DMS153 treated with DMSO at 0.1 percent for 48 hours (cell line): Measurements from ENCODE around the gene CAPZB.

Source experiments
- DNase-seq: peaks from one replicate; lab custom pipeline; 2025; ENCODE audit not compliant: unreplicated experiment; lab: John Stamatoyannopoulos, UW

Gene CAPZB

DNA sequence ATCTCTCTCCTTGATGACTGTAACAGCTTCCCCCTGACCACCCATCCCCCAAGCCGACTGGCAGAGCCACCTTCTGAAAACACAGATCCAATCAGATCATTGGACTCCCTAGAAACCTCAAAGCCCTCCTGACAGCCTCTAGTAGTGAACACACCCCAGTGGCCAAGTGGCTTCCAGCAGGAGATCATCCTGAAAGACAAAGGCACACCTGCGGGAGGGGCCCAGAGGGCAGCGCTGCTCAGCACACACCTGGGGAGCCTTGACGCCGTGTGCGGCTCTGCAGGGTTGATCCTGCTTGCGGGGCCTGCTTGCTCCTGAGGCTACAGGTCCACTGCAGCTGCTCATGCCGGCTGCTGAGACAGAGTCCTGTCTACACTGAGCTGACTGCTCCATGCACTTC lies 131.7 kb downstream of the CAPZB start:
- peak; percentile 83 for DNase-seq

DNA sequence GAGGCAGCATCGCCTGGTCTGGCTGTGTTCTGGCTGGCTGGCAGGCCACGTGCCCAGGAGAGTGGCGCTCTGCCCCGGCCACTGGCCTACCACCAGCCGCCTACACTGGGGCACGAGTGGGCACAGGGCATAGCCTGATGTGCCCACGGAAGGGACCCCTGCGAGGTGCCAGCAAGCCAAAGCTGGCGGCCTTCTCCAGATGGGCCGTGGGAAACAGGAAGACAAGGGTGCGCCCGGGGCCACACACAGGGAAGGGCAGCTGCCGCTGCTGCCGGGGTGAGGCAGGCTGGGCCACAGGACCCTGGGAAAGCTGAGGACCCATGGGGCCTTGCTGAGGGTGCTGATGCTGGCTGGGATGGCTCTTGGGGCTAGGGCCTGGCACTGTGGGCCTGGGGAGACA lies 132.5 kb downstream of the CAPZB start:
- no peak for DNase-seq

DNA sequence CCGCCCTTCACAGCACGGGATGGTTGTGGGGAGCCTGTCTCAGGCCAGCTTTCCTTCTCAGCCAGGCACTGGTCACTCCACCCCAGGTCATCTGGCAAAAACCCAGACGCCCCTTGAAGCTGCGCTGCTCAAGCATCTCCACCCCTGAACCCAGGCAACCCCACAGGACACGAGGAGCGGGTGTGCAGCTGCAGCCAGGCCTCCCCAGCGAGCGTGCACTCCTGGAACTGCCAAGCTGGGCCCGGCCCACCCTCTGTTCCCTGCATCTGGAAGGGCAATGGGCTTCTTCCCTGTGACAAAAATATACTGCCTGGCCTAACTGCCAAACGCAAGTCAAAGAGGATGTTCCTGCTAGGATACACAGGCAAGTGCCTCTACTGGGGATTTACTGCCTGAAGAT lies 133.5 kb downstream of the CAPZB start:
- DNase-seq, result no peak

- DNase-seq, result no peak
These were observed 134.8 kb downstream of the CAPZB start for GRCh38 chr1:19350566-19350965.

- DNase-seq, result peak; percentile 80
These were observed 135.3 kb downstream of the CAPZB start for GRCh38 chr1:19349999-19350398.

- no peak for DNase-seq
These were observed 136.7 kb downstream of the CAPZB start for GRCh38 chr1:19348441-19349198.

DNA sequence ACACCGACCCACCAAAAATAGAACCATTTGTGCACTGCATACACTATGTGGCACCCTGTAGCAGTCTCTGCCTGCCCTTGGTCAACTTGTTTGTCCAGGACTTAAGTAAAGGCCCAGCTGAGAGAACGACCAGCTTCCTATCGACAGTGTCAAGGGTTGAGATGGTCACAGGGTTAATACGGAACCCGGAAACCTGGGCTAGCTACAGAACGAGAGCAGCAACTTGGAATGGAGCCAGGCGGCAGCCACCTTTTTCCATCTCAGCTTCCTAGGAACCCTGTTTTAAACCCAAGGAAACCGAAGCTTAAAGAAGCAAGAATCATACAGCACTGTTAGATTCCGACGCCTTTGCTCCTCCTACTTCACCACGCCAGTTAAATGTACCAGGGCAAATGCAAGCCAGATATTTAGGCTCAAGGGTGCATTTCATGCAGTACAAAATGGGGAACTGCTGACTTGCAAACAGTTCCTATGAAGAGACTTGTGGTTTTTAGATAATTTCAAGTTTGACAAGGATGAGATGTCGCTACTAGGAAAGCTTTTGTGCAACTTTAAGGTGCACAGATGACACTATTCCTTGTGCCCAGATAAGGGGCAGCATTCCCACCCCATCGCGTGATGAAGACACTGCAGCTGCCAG lies 137.7 kb downstream of the CAPZB start:
- DNase-seq, result no peak

DNA sequence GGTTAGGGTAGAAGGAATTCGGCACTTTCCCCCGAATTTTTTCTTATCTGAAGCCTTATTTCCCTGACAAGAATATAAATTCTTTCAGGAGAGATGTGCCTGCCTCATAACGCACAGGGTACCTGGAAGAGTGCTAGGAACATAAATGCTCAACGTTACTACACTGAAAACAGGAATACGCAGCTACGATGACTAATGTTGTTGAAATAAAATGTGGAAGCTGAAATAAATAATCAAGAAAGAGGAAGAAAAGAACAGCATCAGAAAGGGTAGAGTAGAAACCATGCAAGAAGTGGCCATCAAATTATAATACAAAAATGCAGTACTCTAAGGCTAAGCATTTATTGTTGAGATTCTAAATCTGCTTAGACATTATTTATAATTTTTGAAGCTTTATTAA lies 139.3 kb downstream of the CAPZB start:
- no peak for DNase-seq

DNA sequence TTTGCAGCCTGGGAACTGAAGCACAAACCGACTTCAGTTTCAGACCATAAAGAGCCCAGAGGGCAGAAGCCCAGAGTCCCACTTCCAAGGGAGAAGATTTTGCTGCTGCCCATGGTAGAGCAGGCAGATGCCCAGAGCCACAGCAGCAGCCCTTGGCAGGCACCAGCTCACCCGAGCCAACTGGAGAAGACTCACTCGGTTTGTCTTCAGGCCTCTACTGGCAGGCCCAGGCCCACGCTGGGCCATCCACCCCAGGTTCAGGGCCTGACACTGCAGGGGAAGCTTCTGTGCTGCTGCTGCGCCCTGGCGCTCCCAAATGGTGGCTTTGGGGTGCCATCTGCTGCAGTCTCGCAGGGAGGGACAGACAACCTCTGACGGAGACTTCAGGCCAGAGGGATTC lies 139.9 kb downstream of the CAPZB start:
- DNase-seq, result no peak

DNA sequence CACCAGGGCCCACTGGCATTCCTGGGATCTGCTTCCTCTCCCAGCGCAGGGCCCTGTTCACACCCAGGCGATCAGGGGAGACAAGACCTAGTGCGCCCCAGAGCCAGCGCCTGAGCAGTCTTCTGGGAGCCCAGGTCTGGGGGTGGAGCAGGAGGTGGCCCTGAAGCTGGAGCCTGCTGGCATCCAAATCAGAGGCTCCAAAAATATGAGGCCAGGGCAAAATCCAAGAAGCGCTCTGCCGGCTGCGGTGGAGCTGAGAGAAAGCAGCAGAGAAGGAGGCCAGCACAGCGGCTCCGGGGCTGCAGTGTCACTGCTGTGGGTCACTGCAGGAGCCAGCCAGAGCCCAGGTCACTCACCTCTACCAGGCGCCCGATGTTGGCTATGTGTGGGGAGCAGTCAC lies 140.5 kb downstream of the CAPZB start:
- no peak for DNase-seq

DNA sequence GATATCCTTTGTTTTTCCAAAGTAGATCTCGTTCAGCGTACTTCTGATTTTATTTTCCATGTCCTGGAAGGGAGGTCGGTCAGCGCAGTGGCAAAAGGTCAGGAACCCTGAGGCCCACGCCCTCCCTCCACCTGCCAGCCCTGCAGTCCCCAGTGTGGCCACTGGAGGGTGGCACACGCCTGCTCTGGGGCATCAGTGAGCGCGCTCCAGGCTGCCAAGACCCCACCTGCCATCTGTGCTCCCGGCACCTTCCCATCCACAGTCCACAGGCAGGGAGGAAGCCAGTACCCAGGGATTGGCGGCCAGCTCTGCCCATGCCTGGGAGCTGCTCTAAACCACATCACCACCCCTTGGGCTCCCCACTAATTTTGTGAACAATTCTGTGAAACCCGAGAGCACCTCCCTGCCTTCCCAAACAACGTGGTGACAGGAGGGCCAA lies 140.9 kb downstream of the CAPZB start:
- DNase-seq, result peak; percentile 44

GRCh38 chr1:19343617-19344350 lies 141.6 kb downstream of the CAPZB start:
- DNase-seq, result no peak

GRCh38 chr1:19342894-19343616 lies 142.3 kb downstream of the CAPZB start:
- no peak for DNase-seq

GRCh38 chr1:19342062-19342750 lies 143.1 kb downstream of the CAPZB start:
- no peak for DNase-seq

DNA sequence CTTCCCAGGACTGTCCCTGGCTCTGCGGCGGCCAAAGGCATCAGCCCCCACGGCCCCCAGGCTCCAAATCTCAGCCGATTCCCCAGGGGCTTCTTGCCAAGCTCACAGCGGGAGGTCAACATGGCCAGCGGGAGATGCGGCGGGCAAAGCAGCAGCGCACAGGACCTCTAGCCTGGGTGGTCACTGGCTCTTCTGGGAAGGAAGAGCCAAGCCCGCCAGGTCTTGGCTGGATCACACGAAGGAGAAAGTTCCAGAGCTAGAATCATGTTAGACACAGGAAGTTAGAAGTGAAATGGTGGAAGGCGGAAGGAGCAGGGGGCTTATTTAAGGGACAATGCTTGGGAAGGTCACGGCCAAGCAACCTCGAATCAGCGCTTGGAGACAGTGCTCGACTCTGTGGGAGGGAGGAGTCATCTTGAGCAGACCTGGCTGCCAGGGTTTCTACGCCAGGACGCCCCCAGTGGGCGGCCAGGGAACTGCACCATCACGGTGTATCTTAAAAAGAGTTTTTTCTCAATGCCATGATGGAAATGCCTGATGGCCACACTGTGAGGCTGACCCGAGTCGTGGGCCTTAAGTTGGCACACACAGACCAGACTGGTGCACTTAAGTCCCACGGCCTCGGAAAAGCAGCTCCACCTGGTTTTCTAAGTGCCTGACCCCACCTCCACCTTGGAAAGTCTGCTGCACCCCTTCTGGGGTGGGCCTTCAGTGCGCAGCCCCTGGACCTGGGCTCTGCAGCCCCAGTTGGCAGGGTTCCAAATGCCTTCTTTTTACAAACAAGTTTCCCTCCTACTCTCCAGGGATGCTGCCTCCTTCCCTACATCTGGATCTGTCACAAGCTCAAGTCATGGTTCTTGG lies 143.9 kb downstream of the CAPZB start:
- DNase-seq, result no peak

- no peak for DNase-seq
These were observed 144.9 kb downstream of the CAPZB start for GRCh38 chr1:19340387-19340937.

GRCh38 chr1:19339214-19339861 lies 146.0 kb downstream of the CAPZB start:
- no peak for DNase-seq

GRCh38 chr1:19338323-19338762 lies 147.0 kb downstream of the CAPZB start:
- no peak for DNase-seq

- DNase-seq, result no peak
These were observed 148.1 kb downstream of the CAPZB start for GRCh38 chr1:19337289-19337688.
